Embryonic facial prominence (tissue), 1 donor: ENCODE results near the gene TAC3.
"Not testable (repeated sequence)": the region's sequence is repeated elsewhere in the genome, so short reads cannot be mapped to it uniquely, and the experiment has no call there.

Experiments used
- DNase-seq: peaks from one replicate; pipeline ENCODE4 v3.0.0-alpha.2; 2016; ENCODE audit errors: extremely low spot score

Gene TAC3

GRCh38 chr12:57037264-57037663 lies 20.9 kb upstream of the TAC3 start:
- no peak for DNase-seq

GRCh38 chr12:57033431-57033830 lies 17.1 kb upstream of the TAC3 start:
- no peak for DNase-seq

- no peak for DNase-seq
Measured at GRCh38 chr12:57031789-57032188, 15.5 kb upstream of the TAC3 start.

GRCh38 chr12:57031138-57031725 lies 14.9 kb upstream of the TAC3 start:
- DNase-seq = no peak

GRCh38 chr12:57029457-57029856 lies 13.1 kb upstream of the TAC3 start:
- DNase-seq = no peak

GRCh38 chr12:57027805-57028153 lies 11.4 kb upstream of the TAC3 start:
- no peak for DNase-seq

- no peak for DNase-seq
Measured at GRCh38 chr12:57027011-57027804, 10.9 kb upstream of the TAC3 start.

- DNase-seq = no peak
Measured at GRCh38 chr12:57025196-57025595, 8.9 kb upstream of the TAC3 start.

- not testable (repeated sequence) for DNase-seq
Measured at GRCh38 chr12:57022324-57022723, 6.0 kb upstream of the TAC3 start.

- DNase-seq = no peak
Measured at GRCh38 chr12:57019983-57020719, 3.8 kb upstream of the TAC3 start.

- DNase-seq = no peak
Measured at GRCh38 chr12:57018906-57019305, 2.6 kb upstream of the TAC3 start.

- not testable (repeated sequence) for DNase-seq
Measured at GRCh38 chr12:57018353-57018752, 2.0 kb upstream of the TAC3 start.

GRCh38 chr12:57012600-57013465 lies 3.5 kb downstream of the TAC3 start:
- DNase-seq = no peak

GRCh38 chr12:57011438-57012424 lies 4.6 kb downstream of the TAC3 start:
- no peak for DNase-seq

- DNase-seq = no peak
Measured at GRCh38 chr12:57010627-57011247, 5.6 kb downstream of the TAC3 start.

GRCh38 chr12:57009949-57010626 lies 6.2 kb downstream of the TAC3 start:
- no peak for DNase-seq

GRCh38 chr12:57008178-57008577 lies 8.2 kb downstream of the TAC3 start:
- no peak for DNase-seq

- no peak for DNase-seq
Measured at GRCh38 chr12:57006809-57007475, 9.4 kb downstream of the TAC3 start.
